Transverse colon (tissue), 4 donors: ENCODE results near the gene ZNF101.

Source experiments
- POLR2A ChIP-seq: fragments of 450-650 bp; IDR thresholded peaks from one replicate; pipeline ENCODE4 v1.6.1; 2016; ENCODE audit warnings: antibody characterized with exemption, mild to moderate bottlenecking, moderate library complexity
- POLR2AphosphoS5 ChIP-seq, 3 donors: sonication (generic); formaldehyde crosslinking; IDR thresholded peaks; one replicate each; pipeline ENCODE4 v1.6.1; 2016; ENCODE audit warnings: antibody characterized with exemption in 3 of 3
- TF ChIP-seq, protein P1 (sequence below), 5 experiments: fragments of 200-600 bp in 3 of 5; fragments of 450-650 bp in 2 of 5; sonication (generic) in 3 of 5; IDR thresholded peaks; 1 replicate in 2 of 5; 2 replicates in 3 of 5; pipeline ENCODE4 v1.5.1; 2016 to 2017; ENCODE audit warnings: antibody characterized with exemption in 5 of 5, inconsistent platforms in 3 of 5, mild to moderate bottlenecking in 2 of 5, moderate library complexity in 1 of 5

DNA sequence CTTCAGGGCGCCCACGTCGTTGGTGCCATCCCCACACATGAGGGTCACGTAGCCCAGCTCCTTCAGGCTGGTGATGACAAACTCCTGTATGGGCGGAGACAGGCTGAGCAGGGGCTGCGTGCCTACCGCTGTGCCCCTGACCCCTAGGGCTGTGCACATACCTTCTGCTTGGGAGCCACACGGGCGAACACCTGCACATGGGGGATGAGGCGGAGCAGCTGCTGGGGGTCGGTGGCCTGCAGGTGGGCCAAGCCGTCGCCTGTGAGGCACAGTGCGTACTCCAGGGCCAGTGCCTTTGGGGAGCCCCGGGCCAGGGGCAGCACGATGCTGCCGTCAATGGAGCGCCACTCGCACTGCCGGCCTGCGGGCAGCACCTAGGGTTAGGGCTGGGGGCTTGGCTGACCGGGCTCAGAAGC is 19.1 kb upstream of the ZNF101 start:
- TF ChIP-seq, protein P1, sequence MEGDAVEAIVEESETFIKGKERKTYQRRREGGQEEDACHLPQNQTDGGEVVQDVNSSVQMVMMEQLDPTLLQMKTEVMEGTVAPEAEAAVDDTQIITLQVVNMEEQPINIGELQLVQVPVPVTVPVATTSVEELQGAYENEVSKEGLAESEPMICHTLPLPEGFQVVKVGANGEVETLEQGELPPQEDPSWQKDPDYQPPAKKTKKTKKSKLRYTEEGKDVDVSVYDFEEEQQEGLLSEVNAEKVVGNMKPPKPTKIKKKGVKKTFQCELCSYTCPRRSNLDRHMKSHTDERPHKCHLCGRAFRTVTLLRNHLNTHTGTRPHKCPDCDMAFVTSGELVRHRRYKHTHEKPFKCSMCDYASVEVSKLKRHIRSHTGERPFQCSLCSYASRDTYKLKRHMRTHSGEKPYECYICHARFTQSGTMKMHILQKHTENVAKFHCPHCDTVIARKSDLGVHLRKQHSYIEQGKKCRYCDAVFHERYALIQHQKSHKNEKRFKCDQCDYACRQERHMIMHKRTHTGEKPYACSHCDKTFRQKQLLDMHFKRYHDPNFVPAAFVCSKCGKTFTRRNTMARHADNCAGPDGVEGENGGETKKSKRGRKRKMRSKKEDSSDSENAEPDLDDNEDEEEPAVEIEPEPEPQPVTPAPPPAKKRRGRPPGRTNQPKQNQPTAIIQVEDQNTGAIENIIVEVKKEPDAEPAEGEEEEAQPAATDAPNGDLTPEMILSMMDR (IDR thresholded peaks at IDR 0.05) = no peak
- TF ChIP-seq POLR2A = no peak
- TF ChIP-seq POLR2AphosphoS5 (IDR thresholded peaks at IDR 0.05) = no peak
